ENCODE measurements around the gene NUDCD2. TPM values are rescaled to one million over a fixed set of nuclear protein-coding genes. Genes with fewer than 3 reads are reported as not detected.

The NUDCD2 gene
- total and polyA plus RNA-seq, 9 of the 15 experiments (the other 6 are each of a cell fraction or from before 2014, with no cell fraction given): 14.6 to 76.9 (median 32.5) TPM

DNA sequence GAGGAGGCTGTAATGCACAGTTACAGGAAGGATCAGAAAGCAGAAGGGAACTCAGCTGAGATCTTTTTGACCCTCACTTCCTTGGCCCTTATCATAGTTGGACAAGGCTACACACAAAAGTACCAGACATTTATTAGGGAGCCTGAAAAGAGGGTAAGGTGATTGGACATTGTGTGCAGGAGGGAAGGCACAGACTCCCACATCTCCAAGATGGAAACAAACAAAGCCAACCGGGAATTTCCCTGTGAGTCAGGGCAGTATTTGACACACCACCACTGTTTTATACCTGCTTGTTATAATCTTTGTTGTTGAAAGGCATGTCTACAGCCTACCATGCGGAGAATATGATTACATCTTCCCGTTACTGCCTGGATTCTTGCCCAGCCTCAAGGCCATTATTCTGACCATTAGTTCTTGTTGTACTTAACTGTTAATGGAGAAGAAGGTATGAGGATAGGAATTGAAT lies 25.5 kb downstream of the NUDCD2 start (continued):
- TF ChIP-seq, protein P1, sequence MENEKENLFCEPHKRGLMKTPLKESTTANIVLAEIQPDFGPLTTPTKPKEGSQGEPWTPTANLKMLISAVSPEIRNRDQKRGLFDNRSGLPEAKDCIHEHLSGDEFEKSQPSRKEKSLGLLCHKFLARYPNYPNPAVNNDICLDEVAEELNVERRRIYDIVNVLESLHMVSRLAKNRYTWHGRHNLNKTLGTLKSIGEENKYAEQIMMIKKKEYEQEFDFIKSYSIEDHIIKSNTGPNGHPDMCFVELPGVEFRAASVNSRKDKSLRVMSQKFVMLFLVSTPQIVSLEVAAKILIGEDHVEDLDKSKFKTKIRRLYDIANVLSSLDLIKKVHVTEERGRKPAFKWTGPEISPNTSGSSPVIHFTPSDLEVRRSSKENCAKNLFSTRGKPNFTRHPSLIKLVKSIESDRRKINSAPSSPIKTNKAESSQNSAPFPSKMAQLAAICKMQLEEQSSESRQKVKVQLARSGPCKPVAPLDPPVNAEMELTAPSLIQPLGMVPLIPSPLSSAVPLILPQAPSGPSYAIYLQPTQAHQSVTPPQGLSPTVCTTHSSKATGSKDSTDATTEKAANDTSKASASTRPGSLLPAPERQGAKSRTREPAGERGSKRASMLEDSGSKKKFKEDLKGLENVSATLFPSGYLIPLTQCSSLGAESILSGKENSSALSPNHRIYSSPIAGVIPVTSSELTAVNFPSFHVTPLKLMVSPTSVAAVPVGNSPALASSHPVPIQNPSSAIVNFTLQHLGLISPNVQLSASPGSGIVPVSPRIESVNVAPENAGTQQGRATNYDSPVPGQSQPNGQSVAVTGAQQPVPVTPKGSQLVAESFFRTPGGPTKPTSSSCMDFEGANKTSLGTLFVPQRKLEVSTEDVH (IDR thresholded peaks at IDR 0.05; ENCODE audit: low read depth, partially characterized antibody): no peak
- no peak for TF ChIP-seq NFYB (IDR thresholded peaks at IDR 0.05; ENCODE audit: extremely low read depth, insufficient read length)
- TF ChIP-seq WHSC1 (IDR thresholded peaks at IDR 0.05; ENCODE audit: low read length): no peak
- no peak for TF ChIP-seq MECOM (CRISPR knock-in tag; IDR thresholded peaks at IDR 0.05)
- no peak for TF ChIP-seq SIRT6 (IDR thresholded peaks at IDR 0.05; ENCODE audit: low read depth, low read length)
- TF ChIP-seq, protein P2, sequence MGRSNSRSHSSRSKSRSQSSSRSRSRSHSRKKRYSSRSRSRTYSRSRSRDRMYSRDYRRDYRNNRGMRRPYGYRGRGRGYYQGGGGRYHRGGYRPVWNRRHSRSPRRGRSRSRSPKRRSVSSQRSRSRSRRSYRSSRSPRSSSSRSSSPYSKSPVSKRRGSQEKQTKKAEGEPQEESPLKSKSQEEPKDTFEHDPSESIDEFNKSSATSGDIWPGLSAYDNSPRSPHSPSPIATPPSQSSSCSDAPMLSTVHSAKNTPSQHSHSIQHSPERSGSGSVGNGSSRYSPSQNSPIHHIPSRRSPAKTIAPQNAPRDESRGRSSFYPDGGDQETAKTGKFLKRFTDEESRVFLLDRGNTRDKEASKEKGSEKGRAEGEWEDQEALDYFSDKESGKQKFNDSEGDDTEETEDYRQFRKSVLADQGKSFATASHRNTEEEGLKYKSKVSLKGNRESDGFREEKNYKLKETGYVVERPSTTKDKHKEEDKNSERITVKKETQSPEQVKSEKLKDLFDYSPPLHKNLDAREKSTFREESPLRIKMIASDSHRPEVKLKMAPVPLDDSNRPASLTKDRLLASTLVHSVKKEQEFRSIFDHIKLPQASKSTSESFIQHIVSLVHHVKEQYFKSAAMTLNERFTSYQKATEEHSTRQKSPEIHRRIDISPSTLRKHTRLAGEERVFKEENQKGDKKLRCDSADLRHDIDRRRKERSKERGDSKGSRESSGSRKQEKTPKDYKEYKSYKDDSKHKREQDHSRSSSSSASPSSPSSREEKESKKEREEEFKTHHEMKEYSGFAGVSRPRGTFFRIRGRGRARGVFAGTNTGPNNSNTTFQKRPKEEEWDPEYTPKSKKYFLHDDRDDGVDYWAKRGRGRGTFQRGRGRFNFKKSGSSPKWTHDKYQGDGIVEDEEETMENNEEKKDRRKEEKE (IDR thresholded peaks at IDR 0.05; ENCODE audit: borderline replicate concordance in 1 of 2, control insufficient read depth in 1 of 2, low read depth in 2 of 2, low read length in 1 of 2): no peak
- TF ChIP-seq, protein P3, sequence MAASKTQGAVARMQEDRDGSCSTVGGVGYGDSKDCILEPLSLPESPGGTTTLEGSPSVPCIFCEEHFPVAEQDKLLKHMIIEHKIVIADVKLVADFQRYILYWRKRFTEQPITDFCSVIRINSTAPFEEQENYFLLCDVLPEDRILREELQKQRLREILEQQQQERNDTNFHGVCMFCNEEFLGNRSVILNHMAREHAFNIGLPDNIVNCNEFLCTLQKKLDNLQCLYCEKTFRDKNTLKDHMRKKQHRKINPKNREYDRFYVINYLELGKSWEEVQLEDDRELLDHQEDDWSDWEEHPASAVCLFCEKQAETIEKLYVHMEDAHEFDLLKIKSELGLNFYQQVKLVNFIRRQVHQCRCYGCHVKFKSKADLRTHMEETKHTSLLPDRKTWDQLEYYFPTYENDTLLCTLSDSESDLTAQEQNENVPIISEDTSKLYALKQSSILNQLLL (CRISPR knock-in tag; IDR thresholded peaks at IDR 0.05; ENCODE audit: borderline replicate concordance): no peak
- TF ChIP-seq, protein P4, sequence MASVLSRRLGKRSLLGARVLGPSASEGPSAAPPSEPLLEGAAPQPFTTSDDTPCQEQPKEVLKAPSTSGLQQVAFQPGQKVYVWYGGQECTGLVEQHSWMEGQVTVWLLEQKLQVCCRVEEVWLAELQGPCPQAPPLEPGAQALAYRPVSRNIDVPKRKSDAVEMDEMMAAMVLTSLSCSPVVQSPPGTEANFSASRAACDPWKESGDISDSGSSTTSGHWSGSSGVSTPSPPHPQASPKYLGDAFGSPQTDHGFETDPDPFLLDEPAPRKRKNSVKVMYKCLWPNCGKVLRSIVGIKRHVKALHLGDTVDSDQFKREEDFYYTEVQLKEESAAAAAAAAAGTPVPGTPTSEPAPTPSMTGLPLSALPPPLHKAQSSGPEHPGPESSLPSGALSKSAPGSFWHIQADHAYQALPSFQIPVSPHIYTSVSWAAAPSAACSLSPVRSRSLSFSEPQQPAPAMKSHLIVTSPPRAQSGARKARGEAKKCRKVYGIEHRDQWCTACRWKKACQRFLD (CRISPR knock-in tag; IDR thresholded peaks at IDR 0.05): no peak
- TF ChIP-seq, protein P5, sequence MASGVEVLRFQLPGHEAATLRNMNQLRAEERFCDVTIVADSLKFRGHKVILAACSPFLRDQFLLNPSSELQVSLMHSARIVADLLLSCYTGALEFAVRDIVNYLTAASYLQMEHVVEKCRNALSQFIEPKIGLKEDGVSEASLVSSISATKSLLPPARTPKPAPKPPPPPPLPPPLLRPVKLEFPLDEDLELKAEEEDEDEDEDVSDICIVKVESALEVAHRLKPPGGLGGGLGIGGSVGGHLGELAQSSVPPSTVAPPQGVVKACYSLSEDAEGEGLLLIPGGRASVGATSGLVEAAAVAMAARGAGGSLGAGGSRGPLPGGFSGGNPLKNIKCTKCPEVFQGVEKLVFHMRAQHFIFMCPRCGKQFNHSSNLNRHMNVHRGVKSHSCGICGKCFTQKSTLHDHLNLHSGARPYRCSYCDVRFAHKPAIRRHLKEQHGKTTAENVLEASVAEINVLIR (CRISPR knock-in tag; IDR thresholded peaks at IDR 0.05): no peak
- TF ChIP-seq SAFB2 (IDR thresholded peaks at IDR 0.05; ENCODE audit: borderline replicate concordance, low read depth, low read length, severe bottlenecking): no peak
- TF ChIP-seq ZNF561 (CRISPR knock-in tag; conservative IDR thresholded peaks at IDR 0.05): no peak
- TF ChIP-seq, protein P6, sequence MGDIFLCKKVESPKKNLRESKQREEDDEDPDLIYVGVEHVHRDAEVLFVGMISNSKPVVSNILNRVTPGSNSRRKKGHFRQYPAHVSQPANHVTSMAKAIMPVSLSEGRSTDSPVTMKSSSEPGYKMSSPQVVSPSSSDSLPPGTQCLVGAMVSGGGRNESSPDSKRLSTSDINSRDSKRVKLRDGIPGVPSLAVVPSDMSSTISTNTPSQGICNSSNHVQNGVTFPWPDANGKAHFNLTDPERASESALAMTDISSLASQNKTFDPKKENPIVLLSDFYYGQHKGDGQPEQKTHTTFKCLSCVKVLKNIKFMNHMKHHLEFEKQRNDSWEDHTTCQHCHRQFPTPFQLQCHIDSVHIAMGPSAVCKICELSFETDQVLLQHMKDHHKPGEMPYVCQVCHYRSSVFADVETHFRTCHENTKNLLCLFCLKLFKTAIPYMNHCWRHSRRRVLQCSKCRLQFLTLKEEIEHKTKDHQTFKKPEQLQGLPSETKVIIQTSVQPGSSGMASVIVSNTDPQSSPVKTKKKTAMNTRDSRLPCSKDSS (IDR thresholded peaks at IDR 0.05; ENCODE audit: low read depth, partially characterized antibody): no peak
- TF ChIP-seq DPF2 (IDR thresholded peaks at IDR 0.05): peak; percentile 80
- TF ChIP-seq ZFP1 (CRISPR knock-in tag; IDR thresholded peaks at IDR 0.05): no peak
- no peak for TF ChIP-seq BRF1 (IDR thresholded peaks at IDR 0.05; ENCODE audit: borderline replicate concordance, extremely low read depth, insufficient read length)
- no peak for TF ChIP-seq IFI16 (CRISPR knock-in tag; IDR thresholded peaks at IDR 0.05)

Measured in K562 (cell line).